A549 (cell line): ENCODE measurements around the gene IDE. TPM values are rescaled to one million over a fixed set of nuclear protein-coding genes. Genes with fewer than 3 reads are reported as not detected.

Experiments used
- ATAC-seq, 2 experiments: fragments of 200-7000 bp in 1 of 2; fragments of >200 bp in 1 of 2; cut with Nextera tagmentation in 1 of 2; cut with Tn5 transposase in 1 of 2; 3 replicates each; pipeline versions ENCODE4 v1.8.0 to v1.9.1; 2018 to 2020; ENCODE audit warnings: mild to moderate bottlenecking in 1 of 2, moderate library complexity in 1 of 2
- CTCF ChIA-PET: fragments of 300-600 bp; sonication (Branson Sonifier 250); formaldehyde crosslinking; extraction: SDS; loops from one replicate; lab custom pipeline; 2021; ENCODE audit warnings: antibody characterized with exemption, inconsistent platforms; lab: Yijun Ruan, JAX
- POLR2A ChIA-PET: fragments of 350-600 bp; formaldehyde crosslinking; extraction: SDS; loops from one replicate; lab custom pipeline; 2021; ENCODE audit warnings: antibody characterized with exemption, inconsistent platforms; lab: Yijun Ruan, JAX
- DNase-seq, 2 experiments: peaks; one replicate each; pipeline versions ENCODE4 v3.0.0 to v3.0.0-alpha.2; 2011 to 2016; ENCODE audit warnings: low read depth in 1 of 2, low spot score in 1 of 2
- FAIRE-seq: peaks from 2 replicates; lab custom pipeline; 2011; peaks lifted over from hg19 to GRCh38; lab: Jason Lieb, UNC
- H3K27ac ChIP-seq, 2 experiments: fragments of >200 bp; sonication (Bioruptor Twin); formaldehyde crosslinking; 3 replicates each; pipeline ENCODE4 v1.5.1; 2016 to 2017
- H3K4me1 ChIP-seq: fragments of >200 bp; sonication (Bioruptor Twin); formaldehyde crosslinking; 3 replicates; pipeline ENCODE4 v1.6.1; 2016
- H3K4me2 ChIP-seq: fragments of >200 bp; sonication (Bioruptor Twin); formaldehyde crosslinking; 3 replicates; pipeline ENCODE4 v1.6.1; 2016
- H3K4me3 ChIP-seq: fragments of >200 bp; sonication (Bioruptor Twin); formaldehyde crosslinking; 3 replicates; pipeline ENCODE4 v1.5.1; 2016
- H3K9me3 ChIP-seq: fragments of >200 bp; sonication (Bioruptor Twin); formaldehyde crosslinking; 3 replicates; pipeline ENCODE4 v1.6.1; 2016
- BCL3 ChIP-seq: fragments of >200 bp; sonication (Bioruptor Twin); formaldehyde crosslinking; IDR thresholded peaks from 3 replicates; pipeline ENCODE4 v1.6.1; 2016
- BHLHE40 ChIP-seq: IDR thresholded peaks from 2 replicates; pipeline ENCODE4 v1.6.1; 2012; ENCODE audit warnings: low read depth, low read length, inconsistent platforms
- CBX2 ChIP-seq: fragments of 200-600 bp; sonication (generic); IDR thresholded peaks from 2 replicates; pipeline ENCODE4 v1.6.1; 2016; ENCODE audit warnings: low read depth, mild to moderate bottlenecking, borderline replicate concordance
- CBX8 ChIP-seq: fragments of 200-600 bp; sonication (generic); IDR thresholded peaks from 2 replicates; pipeline ENCODE4 v1.6.1; 2016
- CEBPB ChIP-seq, 2 experiments: fragments of >200 bp in 1 of 2; sonication (Bioruptor Twin) in 1 of 2; formaldehyde crosslinking in 1 of 2; IDR thresholded peaks; 2 replicates each; pipeline ENCODE4 v1.6.1; 2012 to 2016
- CHD4 ChIP-seq: fragments of 200-600 bp; sonication (generic); IDR thresholded peaks from 2 replicates; pipeline ENCODE4 v1.6.1; 2016; ENCODE audit warnings: antibody characterized with exemption, mild to moderate bottlenecking, borderline replicate concordance
- ESRRA ChIP-seq: fragments of 150-350 bp; IDR thresholded peaks from 2 replicates; pipeline ENCODE4 v1.6.1; 2014; ENCODE audit warnings: mild to moderate bottlenecking, low read length, borderline replicate concordance
- HEYL ChIP-seq: fragments of 250-450 bp; sonication (Bioruptor Pico); IDR thresholded peaks from 2 replicates; pipeline ENCODE4 v1.8.0; 2021; ENCODE audit warnings: mild to moderate bottlenecking, moderate library complexity
- HMGXB4 ChIP-seq: fragments of 250-450 bp; sonication (Bioruptor Pico); IDR thresholded peaks from 2 replicates; pipeline ENCODE4 v1.5.0; 2021; ENCODE audit warnings: mild to moderate bottlenecking, moderate library complexity, borderline replicate concordance
- HOXA7 ChIP-seq: fragments of 250-450 bp; sonication (Bioruptor Pico); IDR thresholded peaks from 2 replicates; pipeline ENCODE4 v1.5.0; 2020; ENCODE audit warnings: mild to moderate bottlenecking, moderate library complexity
- HOXB13 ChIP-seq: fragments of 250-450 bp; sonication (Bioruptor Pico); IDR thresholded peaks from 2 replicates; pipeline ENCODE4 v1.5.0; 2020; ENCODE audit warnings: low read depth, mild to moderate bottlenecking, moderate library complexity
- HOXB5 ChIP-seq: fragments of 250-450 bp; sonication (Bioruptor Pico); IDR thresholded peaks from 2 replicates; pipeline ENCODE4 v1.5.0; 2020; ENCODE audit warnings: mild to moderate bottlenecking, moderate library complexity
- JUN ChIP-seq, 2 experiments: fragments of >200 bp; sonication (Bioruptor Twin); formaldehyde crosslinking; IDR thresholded peaks; 2 replicates in 1 of 2; 3 replicates in 1 of 2; pipeline ENCODE4 v1.6.1; 2016 to 2017
- JUNB ChIP-seq: fragments of >200 bp; sonication (Bioruptor Twin); formaldehyde crosslinking; IDR thresholded peaks from 2 replicates; pipeline ENCODE4 v1.6.1; 2016
- MAFK ChIP-seq: fragments of 450-650 bp; IDR thresholded peaks from 2 replicates; pipeline ENCODE4 v1.6.1; 2014; ENCODE audit not compliant: partially characterized antibody
- MYC ChIP-seq: IDR thresholded peaks from 2 replicates; pipeline ENCODE4 v1.6.1; 2012; ENCODE audit warnings: mild to moderate bottlenecking, inconsistent platforms, low read length, improper control_type of control experiment, borderline replicate concordance
- NFE2L2 ChIP-seq: fragments of 150-350 bp; conservative IDR thresholded peaks from 2 replicates; pipeline ENCODE4 v1.6.1; 2014; ENCODE audit warnings: low read length
- PHF8 ChIP-seq: fragments of 200-600 bp; sonication (generic); IDR thresholded peaks from 2 replicates; pipeline ENCODE4 v1.6.1; 2016; ENCODE audit warnings: low read depth, mild to moderate bottlenecking, antibody characterized with exemption, moderate library complexity, borderline replicate concordance
- POLR2AphosphoS2 ChIP-seq: conservative IDR thresholded peaks from 2 replicates; pipeline ENCODE4 v1.6.1; 2012; ENCODE audit warnings: low read length, improper control_type of control experiment, inconsistent platforms
- RCOR1 ChIP-seq: fragments of 150-350 bp; IDR thresholded peaks from 2 replicates; pipeline ENCODE4 v1.6.1; 2014; ENCODE audit warnings: antibody characterized with exemption, low read length, low read depth
- TFCP2L1 ChIP-seq: fragments of 250-450 bp; sonication (Bioruptor Pico); IDR thresholded peaks from 2 replicates; pipeline ENCODE4 v1.5.0; 2021; ENCODE audit warnings: mild to moderate bottlenecking
- TP53 ChIP-seq: fragments of 250-450 bp; sonication (Bioruptor Pico); IDR thresholded peaks from 2 replicates; pipeline ENCODE4 v1.5.0; 2021; ENCODE audit warnings: mild to moderate bottlenecking, moderate library complexity
- ZFP36 ChIP-seq: fragments of 450-650 bp; IDR thresholded peaks from 2 replicates; pipeline ENCODE4 v1.6.1; 2014; ENCODE audit warnings: borderline replicate concordance; ENCODE audit not compliant: partially characterized antibody
- ZNF302 ChIP-seq: fragments of 250-450 bp; sonication (Bioruptor Pico); IDR thresholded peaks from 2 replicates; pipeline ENCODE4 v1.9.0; 2021; ENCODE audit warnings: inconsistent platforms, mild to moderate bottlenecking, moderate library complexity
- WGBS: methylation state at CpG from one replicate; pipeline ENCODE4 v1.1.6; 2017; ENCODE audit errors: missing lambda C conversion rate; 5-methylcytosine and 5-hydroxymethylcytosine counted together
- polyA plus RNA-seq, 4 experiments: library from polyadenylated mRNA; depleted of rRNA in 3 of 4; stranded (reverse); fragments of >200 nt; fragmentation: RNase III in 1 of 4; extraction: RNeasy Plus Mini Kit Qiagen cat#74134 plus additional on column Dnase treatment in 1 of 4; gene quantifications; 2 replicates in 3 of 4; 3 replicates in 1 of 4; pipeline ENCODE4 v1.2.3, GENCODE V29; 2011 to 2017
- TF ChIP-seq, protein P1 (sequence below): IDR thresholded peaks from 2 replicates; pipeline ENCODE4 v1.6.1; 2012
- TF ChIP-seq, protein P2 (sequence below): fragments of >200 bp; sonication (Bioruptor Twin); formaldehyde crosslinking; IDR thresholded peaks from 2 replicates; pipeline ENCODE4 v1.6.1; 2016

The IDE gene
- polyA plus RNA-seq, 2 of the 4 experiments (the other 2 are of a cell fraction) = 25.1 to 61.1 TPM

DNA sequence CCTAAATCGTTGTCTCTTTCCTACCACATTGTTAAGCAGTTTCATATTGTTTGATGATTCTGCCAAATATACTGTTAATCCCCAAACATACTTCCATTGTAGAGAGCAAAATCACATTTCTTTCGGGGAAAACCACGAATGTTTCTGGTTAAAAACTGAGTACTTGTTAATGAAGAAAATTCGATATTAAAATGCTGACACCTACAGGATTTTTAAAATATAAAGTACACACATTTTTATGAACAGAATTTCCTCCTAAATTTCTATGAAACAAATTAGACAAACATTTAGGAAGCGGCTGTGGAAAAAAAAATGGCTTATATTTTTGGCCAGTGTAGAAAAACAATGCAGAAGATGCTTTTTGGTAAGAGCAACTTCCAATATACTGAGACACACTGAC is 68.8 kb downstream of the IDE start:
- TF ChIP-seq JUN (IDR thresholded peaks at IDR 0.05) = no peak
- TF ChIP-seq MAFK = peak; percentile 70
- TF ChIP-seq TFCP2L1 (CRISPR knock-in tag) = no peak
- no peak for TF ChIP-seq PHF8
- TF ChIP-seq CEBPB (IDR thresholded peaks at IDR 0.05) = no peak
- WGBS = 89% methylated on average over 5 of the region's 5 CpGs
- POLR2A ChIA-PET = no interaction called here

DNA sequence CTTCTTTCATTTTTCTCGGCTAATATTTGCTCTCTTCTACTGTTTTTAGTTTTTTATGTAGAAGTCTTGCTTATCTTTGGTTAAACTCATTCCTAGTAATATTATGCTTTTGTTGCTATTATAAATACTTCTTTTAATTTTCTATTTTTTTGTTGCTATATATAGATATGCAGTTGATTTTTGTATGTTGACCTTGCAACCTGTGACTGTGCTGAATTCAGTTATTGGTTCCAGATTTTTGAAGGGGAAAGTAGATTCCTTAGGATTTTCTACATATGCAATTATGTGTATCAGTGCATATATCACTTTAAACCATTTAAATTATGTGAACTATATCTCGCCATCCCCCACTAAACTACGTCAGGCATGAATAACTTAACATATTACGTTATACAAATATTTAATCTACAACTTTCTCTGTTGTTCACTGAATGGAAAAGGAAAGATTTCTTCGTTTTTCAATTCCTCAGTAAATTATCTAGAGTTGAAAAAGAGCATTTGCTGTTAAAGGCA is 71.5 kb downstream of the IDE start:
- Histone ChIP-seq H3K27ac (no peak overlapping the region), H3K4me3 (no peak overlapping the region), H3K4me1 (no peaks in the 10 kb centered on the region), H3K4me2 (no peak overlapping the region), H3K9me3 (no peaks in the 10 kb centered on the region)
- ChIA-PET CTCF (interaction anchor here (1.3 to 2.7 kb wide), 2 partner anchors 15 to 71 kb away, joined by 4 to 8 read pairs; partner anchors contain the start of gene IDE), POLR2A (no interaction called here)
- ATAC-seq (no peak), DNase-seq (no peak), FAIRE-seq (peak; percentile 46)
- 88% methylated on average over 5 of the region's 5 CpGs for WGBS
- TF ChIP-seq HOXB13 (CRISPR knock-in tag) = no peak
- TF ChIP-seq CBX2 = no peak
- no peak for TF ChIP-seq HEYL (CRISPR knock-in tag)
- no peak for TF ChIP-seq BHLHE40
- no peak for TF ChIP-seq HOXA7 (CRISPR knock-in tag)
- TF ChIP-seq CBX8 = no peak
- no peak for TF ChIP-seq ESRRA
- no peak for TF ChIP-seq MAFK
- no peak for TF ChIP-seq JUN (IDR thresholded peaks at IDR 0.05)
- no peak for TF ChIP-seq HMGXB4
- TF ChIP-seq ZNF302 (CRISPR knock-in tag) = no peak
- TF ChIP-seq, protein P1, sequence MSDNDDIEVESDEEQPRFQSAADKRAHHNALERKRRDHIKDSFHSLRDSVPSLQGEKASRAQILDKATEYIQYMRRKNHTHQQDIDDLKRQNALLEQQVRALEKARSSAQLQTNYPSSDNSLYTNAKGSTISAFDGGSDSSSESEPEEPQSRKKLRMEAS = no peak

More for the DNA sequence above, 68.8 kb downstream of the IDE start:
- no peak overlapping the region for H3K4me3 ChIP-seq
- CTCF ChIA-PET = interaction anchor here (0.7 kb wide), 1 partner anchor 69 kb away, joined by 3 read pairs; the partner anchor contains the start of gene IDE
- H3K9me3 ChIP-seq = no peaks in the 10 kb centered on the region
- ATAC-seq (no peak), FAIRE-seq (no peak), DNase-seq (no peak)
- no peaks in the 10 kb centered on the region for H3K4me1 ChIP-seq
- no peak overlapping the region for H3K27ac ChIP-seq
- H3K4me2 ChIP-seq = no peak overlapping the region

DNA sequence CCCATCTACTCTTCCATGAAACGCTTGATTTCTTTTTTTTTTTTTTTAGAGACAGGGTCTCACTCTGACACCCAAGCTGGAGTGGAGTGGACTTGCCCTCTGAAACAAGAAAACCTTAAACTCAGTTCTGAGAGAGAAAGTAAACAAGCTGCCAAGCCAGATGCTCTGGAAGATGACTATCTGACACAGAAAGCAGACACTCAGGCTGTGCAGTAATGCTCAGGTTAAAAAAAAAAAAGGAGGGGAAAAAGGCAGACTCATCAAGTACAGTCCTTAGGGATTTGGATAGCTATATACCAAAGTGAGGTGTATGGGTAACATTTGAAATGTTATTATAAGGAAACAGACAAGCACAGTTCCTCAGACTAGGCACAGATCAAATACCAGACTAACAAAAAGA is 80.5 kb downstream of the IDE start:
- WGBS = 97% methylated on average over 1 of the region's 1 CpG
- ATAC-seq (no peak), FAIRE-seq (no peak), DNase-seq (no peak)
- CTCF ChIA-PET = interaction anchor here (0.7 kb wide), 1 partner anchor 12 kb away, joined by 3 read pairs; no protein-coding TSS in a partner anchor
- Histone ChIP-seq H3K4me1 (no peaks in the 10 kb centered on the region), H3K4me3 (no peak overlapping the region), H3K4me2 (no peak overlapping the region), H3K27ac (no peak overlapping the region), H3K9me3 (no peaks in the 10 kb centered on the region)
- POLR2A ChIA-PET = no interaction called here
- no peak for TF ChIP-seq BCL3
- TF ChIP-seq RCOR1 = no peak
- TF ChIP-seq ZNF302 (CRISPR knock-in tag) = no peak
- TF ChIP-seq TFCP2L1 (CRISPR knock-in tag) = no peak
- no peak for TF ChIP-seq CHD4
- no peak for TF ChIP-seq JUNB
- no peak for TF ChIP-seq CEBPB (IDR thresholded peaks at IDR 0.05)
- no peak for TF ChIP-seq MYC
- no peak for TF ChIP-seq NFE2L2
- TF ChIP-seq ZFP36 = no peak
- TF ChIP-seq, protein P1 = no peak
- no peak for TF ChIP-seq ESRRA
- TF ChIP-seq TP53 (CRISPR knock-in tag) = no peak
- no peak for TF ChIP-seq CBX8
- no peak for TF ChIP-seq HOXB5 (CRISPR knock-in tag)
- TF ChIP-seq POLR2AphosphoS2 = no peak
- TF ChIP-seq, protein P2, sequence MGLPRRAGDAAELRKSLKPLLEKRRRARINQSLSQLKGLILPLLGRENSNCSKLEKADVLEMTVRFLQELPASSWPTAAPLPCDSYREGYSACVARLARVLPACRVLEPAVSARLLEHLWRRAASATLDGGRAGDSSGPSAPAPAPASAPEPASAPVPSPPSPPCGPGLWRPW = no peak
